HG03097 (cell line): ENCODE results near the gene ARID5B.

ENCODE experiments used
- ATAC-seq: cut with Tn5 transposase; IDR thresholded peaks from one replicate; pipeline ENCODE4 v1.9.1; 2021; ENCODE audit not compliant: unreplicated experiment, low FRiP score

ARID5B gene

DNA sequence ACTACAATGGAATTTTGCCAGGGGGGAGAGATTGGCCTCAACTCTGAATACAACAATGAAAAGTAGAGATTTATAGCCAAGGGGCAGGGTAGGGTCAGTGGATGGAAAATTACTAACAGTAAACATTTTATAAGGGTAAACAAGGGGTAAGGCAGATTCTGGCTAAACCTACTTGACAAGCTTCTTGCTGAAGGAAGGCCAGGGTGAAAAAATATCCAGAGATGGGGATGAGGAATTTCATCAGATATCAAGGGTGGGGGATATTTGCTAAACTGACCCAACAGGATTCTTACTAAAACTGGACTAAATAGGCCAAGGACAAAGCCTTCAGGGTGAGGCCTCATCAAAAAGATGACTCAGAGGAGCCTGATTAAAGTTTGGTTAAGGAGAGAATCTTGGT lies 210.8 kb downstream of the ARID5B start:
- no peak for ATAC-seq

DNA sequence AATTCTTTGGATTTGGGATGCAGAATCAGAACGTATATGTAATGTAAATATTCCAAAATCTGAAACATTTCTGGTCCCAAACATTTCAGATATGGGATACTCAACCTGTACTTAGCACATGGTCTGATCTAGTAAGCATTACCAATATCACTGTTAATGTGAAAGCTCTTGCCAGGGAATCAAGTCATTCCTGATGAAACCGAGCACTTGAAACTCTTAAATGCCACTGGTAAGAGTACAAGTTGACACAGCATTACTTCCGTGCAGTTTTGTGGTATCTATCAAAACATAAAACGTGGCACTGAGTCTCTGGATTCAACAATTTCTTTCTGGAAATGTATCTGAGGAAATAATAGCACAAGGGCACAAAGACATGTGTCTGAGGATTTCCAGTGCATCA lies 211.5 kb downstream of the ARID5B start:
- ATAC-seq, result no peak

DNA sequence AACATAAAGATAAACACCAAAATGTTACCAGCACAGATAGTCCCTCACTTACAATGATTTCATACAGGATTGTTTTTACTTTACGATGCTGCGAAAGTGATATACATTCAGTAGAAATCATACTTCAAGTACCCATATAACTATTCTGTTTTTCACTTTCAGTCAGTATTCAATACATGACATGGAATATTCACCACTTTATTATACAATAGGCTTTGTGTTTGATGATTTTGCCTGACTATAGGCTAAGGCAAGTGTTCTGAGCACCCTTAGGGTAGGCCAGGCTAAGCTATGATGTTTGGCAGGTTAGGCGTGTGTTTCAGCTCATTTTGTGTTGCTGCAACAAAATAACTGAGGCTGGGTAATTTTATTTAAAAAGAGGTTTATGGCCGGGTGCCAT lies 212.2 kb downstream of the ARID5B start:
- no peak for ATAC-seq

DNA sequence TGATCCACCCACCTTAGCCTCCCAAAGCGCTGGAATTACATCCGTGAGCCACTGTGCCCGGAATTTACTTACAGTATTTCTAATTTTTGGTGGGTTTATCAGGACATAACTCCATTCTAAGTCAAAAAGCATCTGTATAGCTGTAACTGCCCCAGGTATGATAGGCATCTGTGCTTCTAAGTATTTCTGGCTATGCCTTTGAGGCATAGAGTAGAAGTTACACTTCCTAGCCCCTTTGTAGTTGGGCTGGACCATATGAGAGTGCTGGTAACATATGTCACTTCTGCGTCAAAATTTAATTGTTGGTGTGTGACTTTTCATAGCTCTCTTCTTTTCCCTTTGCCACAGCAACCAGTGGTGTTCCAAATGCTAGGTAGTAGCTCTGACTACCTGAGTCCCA lies 213.8 kb downstream of the ARID5B start:
- no peak for ATAC-seq

DNA sequence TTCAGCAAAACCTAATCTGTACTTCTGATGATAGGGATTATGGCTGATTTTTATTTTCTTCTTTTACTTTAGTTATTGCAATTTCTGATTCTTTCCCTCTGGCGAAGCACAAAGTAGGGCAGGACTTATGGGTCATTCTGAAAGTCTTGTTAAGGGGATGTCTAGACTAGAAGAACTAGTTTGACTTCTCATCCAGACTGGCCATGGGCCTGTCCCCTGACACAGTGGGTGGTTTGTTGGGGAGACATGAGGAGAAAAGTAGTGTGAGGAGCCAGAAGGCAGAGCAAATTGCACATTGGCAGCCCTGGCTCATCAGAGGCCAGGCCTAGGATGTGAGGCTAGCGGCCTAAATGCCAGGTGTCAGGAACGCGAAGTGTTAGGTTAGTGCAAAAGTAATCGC lies 214.3 kb downstream of the ARID5B start:
- no peak for ATAC-seq

DNA sequence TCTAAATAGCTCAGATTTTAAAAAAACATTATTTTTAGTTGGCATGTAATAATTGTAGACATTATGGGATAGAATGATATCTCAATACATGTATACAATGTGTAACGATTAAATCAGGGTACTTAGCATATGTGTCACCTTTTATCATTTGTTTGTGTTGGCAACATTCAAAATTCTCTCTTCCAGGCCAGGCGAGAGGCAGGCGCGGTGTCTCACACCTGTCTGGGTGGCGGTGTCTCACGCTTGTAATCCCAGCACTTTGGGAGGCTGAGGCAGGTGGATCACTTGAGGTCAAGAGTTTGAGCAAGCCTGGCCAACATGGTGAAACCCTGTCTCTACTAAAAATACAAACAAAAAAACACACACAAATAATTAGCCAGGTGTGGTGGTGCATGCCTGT lies 215.4 kb downstream of the ARID5B start:
- no peak for ATAC-seq

DNA sequence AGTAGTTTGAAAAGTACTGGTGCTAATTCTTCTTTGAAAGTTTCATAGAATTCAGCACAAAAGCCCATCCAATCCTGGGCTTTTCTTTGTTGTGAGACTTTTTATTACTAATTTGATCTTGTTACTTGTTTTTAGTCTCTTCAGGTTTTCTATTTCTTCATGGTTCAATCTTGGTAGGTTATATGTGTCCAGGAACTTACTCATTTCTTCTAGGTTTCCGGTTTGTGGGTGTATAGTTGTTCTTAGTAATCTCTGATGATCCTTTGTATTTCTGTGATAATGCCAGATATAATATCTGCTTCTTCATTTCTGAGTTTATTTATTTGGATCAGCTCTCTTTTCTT lies 219.7 kb downstream of the ARID5B start:
- ATAC-seq, result no peak

DNA sequence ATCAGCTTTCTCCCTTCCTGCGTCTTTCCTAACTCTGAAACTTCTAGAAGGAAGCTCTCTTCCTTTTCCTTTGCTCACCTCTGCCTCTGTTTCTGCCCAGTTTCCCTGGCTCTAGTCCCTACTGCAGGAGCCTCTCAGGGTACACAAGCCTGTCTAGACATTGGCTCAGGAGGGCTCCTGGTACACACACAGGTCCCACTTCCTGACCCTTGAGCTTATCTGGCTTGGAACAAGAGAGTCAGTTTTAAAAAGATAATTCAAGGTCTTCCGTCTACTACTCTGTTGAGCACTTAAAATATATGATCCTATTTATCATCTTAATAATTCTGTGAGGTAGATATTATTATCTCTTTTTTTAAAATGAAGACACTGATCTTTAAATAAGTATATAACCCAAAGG lies 226.5 kb downstream of the ARID5B start:
- no peak for ATAC-seq

DNA sequence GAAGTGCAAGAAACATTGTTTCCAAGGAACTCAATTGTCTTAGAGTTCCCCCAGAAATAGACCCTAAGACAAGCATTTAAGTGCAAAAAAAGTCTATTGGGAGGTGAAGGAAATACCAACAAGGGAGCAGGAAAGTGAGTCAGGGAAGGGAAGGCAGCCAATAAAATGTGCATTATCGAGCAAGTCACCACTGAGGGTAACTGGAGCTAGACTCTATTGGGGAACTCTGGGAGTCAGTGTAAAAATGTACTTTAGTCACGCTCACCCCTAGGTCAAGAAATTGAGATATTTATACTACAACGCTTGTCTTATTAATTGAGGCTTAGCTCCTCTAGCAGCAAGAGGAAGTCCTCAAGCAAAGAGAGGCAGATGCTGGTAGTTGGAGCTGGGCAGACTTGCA lies 229.4 kb downstream of the ARID5B start:
- ATAC-seq, result no peak

DNA sequence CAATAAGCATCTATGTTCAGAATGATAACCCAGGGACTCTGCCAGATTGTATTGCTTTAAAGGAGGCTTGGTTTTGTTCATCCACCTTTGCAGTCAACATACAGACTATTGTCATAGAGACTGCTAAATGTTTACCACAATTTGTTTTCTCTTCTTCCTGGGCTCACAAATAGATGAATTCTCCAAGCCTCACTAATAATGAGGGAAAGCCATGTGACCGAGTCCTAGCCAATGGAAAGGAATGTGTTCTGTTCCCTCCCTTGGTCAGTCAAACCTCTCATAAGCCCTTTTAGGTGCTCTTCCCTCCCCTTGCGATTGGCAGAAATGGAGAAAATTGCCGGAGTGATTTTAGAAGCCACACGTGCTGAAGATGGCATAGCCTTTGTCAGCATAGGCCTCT lies 230.2 kb downstream of the ARID5B start:
- no peak for ATAC-seq

DNA sequence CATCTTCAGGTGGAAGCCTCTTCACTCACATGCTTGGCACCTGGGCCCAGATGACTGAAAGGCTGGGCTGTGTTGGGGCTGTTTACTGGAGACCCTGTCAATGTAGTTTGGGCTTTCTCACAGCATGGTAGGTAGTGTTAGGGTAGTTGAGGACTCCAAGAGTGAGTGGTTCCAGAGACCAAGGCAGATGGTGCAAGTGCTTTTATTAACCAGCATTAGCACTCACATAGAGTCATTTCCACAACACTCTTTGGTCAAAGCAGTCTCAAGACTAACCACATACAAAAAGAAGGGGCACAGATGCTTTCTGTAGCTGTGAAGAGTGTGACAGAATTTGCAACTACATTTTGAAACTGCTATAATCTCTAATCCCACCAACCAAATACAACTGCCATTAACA lies 232.1 kb downstream of the ARID5B start:
- ATAC-seq, result peak; percentile 91

DNA sequence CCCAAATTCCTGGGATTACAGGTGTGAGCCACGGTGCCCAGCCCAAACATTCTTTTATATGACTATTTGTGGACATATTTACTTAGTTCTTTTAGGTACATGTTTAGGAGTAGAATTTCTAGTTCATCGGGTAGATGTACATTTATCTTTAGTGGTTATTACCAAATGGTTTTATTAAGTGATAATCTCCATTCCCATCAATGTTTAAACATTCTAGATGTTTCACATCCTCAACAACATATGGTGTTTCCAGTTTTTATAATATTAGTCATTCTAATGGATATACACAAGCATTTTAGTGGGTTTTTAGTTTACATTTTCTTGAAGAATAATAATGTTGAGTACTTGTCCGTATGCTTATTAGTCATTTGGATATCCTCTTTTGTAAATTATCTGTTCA lies 235.4 kb downstream of the ARID5B start:
- no peak for ATAC-seq
